GF-D8 (cell line): ENCODE results near the gene CALML3.

Experiments used
- DNase-seq: peaks from one replicate; lab custom pipeline; 2025; lab: John Stamatoyannopoulos, UW

CALML3 gene

GRCh38 chr10:5543623-5544022 is 18.9 kb downstream of the CALML3 start:
- no peak for DNase-seq

GRCh38 chr10:5544216-5544805 is 19.6 kb downstream of the CALML3 start:
- DNase-seq = no peak

GRCh38 chr10:5545011-5545410 is 20.2 kb downstream of the CALML3 start:
- DNase-seq = no peak

- DNase-seq = no peak
Observed at GRCh38 chr10:5545426-5545777, 20.6 kb downstream of the CALML3 start.

GRCh38 chr10:5545778-5546710 is 21.3 kb downstream of the CALML3 start:
- no peak for DNase-seq

- no peak for DNase-seq
Observed at GRCh38 chr10:5546891-5547680, 22.3 kb downstream of the CALML3 start.

GRCh38 chr10:5547681-5547930 is 22.8 kb downstream of the CALML3 start:
- no peak for DNase-seq

- DNase-seq = no peak
Observed at GRCh38 chr10:5547931-5548660, 23.3 kb downstream of the CALML3 start.

- DNase-seq = no peak
Observed at GRCh38 chr10:5549462-5550249, 24.9 kb downstream of the CALML3 start.

- no peak for DNase-seq
Observed at GRCh38 chr10:5550250-5550545, 25.4 kb downstream of the CALML3 start.

GRCh38 chr10:5550621-5551530 is 26.1 kb downstream of the CALML3 start:
- no peak for DNase-seq

GRCh38 chr10:5551531-5552375 is 27.0 kb downstream of the CALML3 start:
- DNase-seq = no peak

GRCh38 chr10:5552376-5553321 is 27.9 kb downstream of the CALML3 start:
- DNase-seq = no peak

- DNase-seq = no peak
Observed at GRCh38 chr10:5553400-5554170, 28.8 kb downstream of the CALML3 start.

GRCh38 chr10:5555021-5555510 is 30.3 kb downstream of the CALML3 start:
- no peak for DNase-seq

GRCh38 chr10:5555881-5556280 is 31.1 kb downstream of the CALML3 start:
- no peak for DNase-seq

- no peak for DNase-seq
Observed at GRCh38 chr10:5556576-5556975, 31.8 kb downstream of the CALML3 start.
